T-helper 1 cell treated with Interleukin-12 subunit alpha and Interleukin-12 subunit beta and Interleukin-4 antibody, amounts not matched to agents 30 μg/mL and 1 μg/mL, for 36 hours (primary cell): ENCODE results near the gene FRG2C.
"Not testable (repeated sequence)": the region's sequence is repeated elsewhere in the genome, so short reads cannot be mapped to it uniquely, and the experiment has no call there.

Experiments used
- H3K27ac Mint-ChIP-seq: one replicate; pipeline ENCODE4 v1.8.0; 2021; ENCODE audit warnings: mild to moderate bottlenecking, mixed read lengths
- H3K27me3 Mint-ChIP-seq: one replicate; pipeline ENCODE4 v1.8.0; 2021; ENCODE audit warnings: low read depth, mixed read lengths
- H3K36me3 Mint-ChIP-seq: one replicate; pipeline ENCODE4 v1.8.0; 2021; ENCODE audit warnings: low read depth, mixed read lengths
- H3K4me1 Mint-ChIP-seq: one replicate; pipeline ENCODE4 v1.8.0; 2021; ENCODE audit warnings: low read depth, mixed read lengths
- H3K4me3 Mint-ChIP-seq: one replicate; pipeline ENCODE4 v1.8.0; 2021; ENCODE audit warnings: mild to moderate bottlenecking, moderate library complexity, mixed read lengths
- H3K9me3 Mint-ChIP-seq: one replicate; pipeline ENCODE4 v1.8.0; 2021; ENCODE audit warnings: mixed read lengths

Gene FRG2C

DNA sequence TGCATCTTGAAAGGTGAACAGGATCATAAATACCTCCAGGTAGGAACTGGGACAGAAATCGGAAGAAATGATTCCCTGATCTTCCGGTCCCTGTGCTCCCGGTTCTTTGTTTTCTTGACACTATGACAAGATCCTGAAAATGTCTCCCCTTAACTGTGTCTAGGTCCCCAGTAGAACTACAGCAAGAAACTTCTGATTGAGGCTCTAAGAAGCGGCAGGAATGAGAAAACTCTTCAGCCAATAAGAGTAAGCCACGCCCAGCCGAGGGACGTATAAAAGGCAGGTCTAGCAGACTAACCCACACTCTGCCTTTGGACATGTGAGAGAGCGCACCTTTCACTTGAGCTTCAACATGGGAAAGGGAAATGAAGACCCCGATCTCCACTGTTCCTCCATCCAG is at the start of gene FRG2C:
Gene FRG2C (plus strand): TSS at position 301 of the 400 bp plus-strand sequence. CDS start 52 bp downstream, at position 353.
- H3K36me3 Mint-ChIP-seq, H3K27ac Mint-ChIP-seq, H3K4me1 Mint-ChIP-seq, H3K4me3 Mint-ChIP-seq: not testable (repeated sequence)
- H3K9me3 Mint-ChIP-seq = peaks cover 27% of the 10 kb centered on the region
- peaks cover 23% of the 10 kb centered on the region for H3K27me3 Mint-ChIP-seq

DNA sequence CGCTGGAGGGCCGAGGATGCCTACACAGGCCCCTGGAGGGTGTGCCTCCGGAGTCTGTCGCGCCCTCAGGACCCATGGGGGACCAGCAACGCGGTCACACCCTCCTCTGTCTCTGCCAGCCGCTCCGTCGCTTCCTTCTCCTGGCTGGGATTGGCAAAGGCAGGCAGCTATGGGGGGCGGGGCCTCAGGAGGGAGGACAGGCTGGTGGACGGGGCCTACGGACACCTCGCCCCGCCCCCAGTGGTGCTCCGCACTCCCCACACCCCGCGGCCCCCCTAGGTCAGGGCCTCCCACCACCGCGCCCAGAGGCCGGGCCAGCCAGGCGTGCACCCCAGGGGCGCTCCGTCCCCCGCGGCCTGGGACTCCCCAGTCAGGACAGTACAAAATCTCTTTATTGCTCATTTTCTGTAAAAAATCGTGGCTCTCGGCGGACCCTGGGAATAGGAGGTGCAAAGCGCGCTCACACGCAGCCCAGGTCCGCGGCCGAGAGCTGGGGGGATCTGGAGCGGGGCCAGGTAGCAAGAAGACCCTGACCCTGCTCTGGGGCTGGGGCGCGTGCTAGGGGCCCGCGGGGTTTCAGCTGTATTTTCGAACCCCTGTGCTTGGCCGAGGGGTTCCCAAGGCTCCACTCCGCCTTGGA is 45.3 kb upstream of the FRG2C start:
- H3K4me3 Mint-ChIP-seq, H3K4me1 Mint-ChIP-seq, H3K27ac Mint-ChIP-seq, H3K36me3 Mint-ChIP-seq, H3K9me3 Mint-ChIP-seq: not testable (repeated sequence)
- peaks cover 16% of the 10 kb centered on the region for H3K27me3 Mint-ChIP-seq

- Mint-ChIP-seq H3K4me3 (peak overlapping the region; percentile 41), H3K27me3 (peaks cover 16% of the 10 kb centered on the region)
- H3K27ac Mint-ChIP-seq, H3K9me3 Mint-ChIP-seq, H3K4me1 Mint-ChIP-seq, H3K36me3 Mint-ChIP-seq: not testable (repeated sequence)
Observed at GRCh38 chr3:75619481-75620031, 44.6 kb upstream of the FRG2C start.

GRCh38 chr3:75621772-75622171 is 42.4 kb upstream of the FRG2C start:
- not testable (repeated sequence) for H3K4me3 Mint-ChIP-seq, H3K27ac Mint-ChIP-seq, H3K4me1 Mint-ChIP-seq, H3K36me3 Mint-ChIP-seq, H3K9me3 Mint-ChIP-seq
- peaks cover 16% of the 10 kb centered on the region for H3K27me3 Mint-ChIP-seq

DNA sequence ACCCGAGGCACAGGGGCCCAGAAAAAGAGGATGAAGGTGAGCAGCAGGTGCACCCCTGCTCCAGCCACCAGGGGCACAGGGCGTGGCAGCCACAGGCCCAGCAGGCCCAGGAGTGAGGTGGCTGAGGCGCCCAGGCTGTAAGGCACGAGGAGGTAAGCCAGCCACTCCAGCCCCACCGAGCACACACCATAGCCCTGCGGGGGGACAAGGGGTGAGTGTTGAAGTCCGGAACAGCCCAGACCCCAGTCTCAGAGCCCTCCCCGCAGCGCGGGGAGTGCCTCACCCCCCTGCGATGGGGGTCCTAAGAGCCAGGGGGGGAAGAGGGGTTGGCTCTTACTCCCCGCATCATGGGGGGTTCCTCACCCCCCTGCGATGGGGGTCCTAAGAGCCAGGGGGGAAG is 40.5 kb upstream of the FRG2C start:
- not testable (repeated sequence) for H3K27ac Mint-ChIP-seq, H3K36me3 Mint-ChIP-seq, H3K4me3 Mint-ChIP-seq, H3K27me3 Mint-ChIP-seq, H3K9me3 Mint-ChIP-seq, H3K4me1 Mint-ChIP-seq

DNA sequence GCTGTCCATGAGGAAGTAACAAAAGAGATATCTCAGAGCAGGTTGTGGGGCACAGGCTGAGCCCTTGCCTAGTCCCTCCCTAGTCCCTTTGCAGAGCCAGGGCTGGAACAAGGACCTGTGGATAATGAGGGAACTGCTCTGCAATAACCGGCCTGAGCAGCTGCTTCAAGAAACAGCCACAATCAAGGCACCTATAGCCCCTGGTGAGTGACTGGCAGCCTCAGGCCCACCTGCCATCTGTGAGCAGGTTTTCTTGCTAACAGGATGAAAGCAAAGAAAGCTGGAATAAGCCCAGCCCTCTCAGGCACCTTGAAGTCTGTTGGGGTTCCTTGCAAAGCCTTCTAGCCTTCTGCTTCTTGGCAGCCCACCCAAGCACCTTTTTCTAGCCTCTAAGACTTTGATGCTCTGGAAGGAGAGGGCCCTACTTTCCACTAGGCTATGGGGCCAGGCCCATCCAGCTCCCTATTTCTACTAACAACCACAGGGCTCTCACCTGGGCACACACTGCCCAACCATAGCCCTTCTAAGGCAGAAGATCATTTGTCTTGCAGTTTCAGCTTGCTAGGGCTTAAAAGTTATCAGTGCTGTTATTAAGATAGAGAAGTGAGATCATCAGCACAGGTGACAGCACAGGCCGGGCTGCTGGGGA is 33.1 kb upstream of the FRG2C start:
- H3K27ac Mint-ChIP-seq, H3K4me3 Mint-ChIP-seq, H3K27me3 Mint-ChIP-seq, H3K36me3 Mint-ChIP-seq, H3K4me1 Mint-ChIP-seq, H3K9me3 Mint-ChIP-seq: not testable (repeated sequence)

- no peaks in the 10 kb centered on the region for H3K27me3 Mint-ChIP-seq
- H3K27ac Mint-ChIP-seq = no peak overlapping the region
- H3K4me1 Mint-ChIP-seq = no peaks in the 10 kb centered on the region
- no peaks in the 10 kb centered on the region for H3K9me3 Mint-ChIP-seq
- H3K4me3 Mint-ChIP-seq = no peak overlapping the region
- no peaks in the 10 kb centered on the region for H3K36me3 Mint-ChIP-seq
Observed at GRCh38 chr3:75631541-75631940, 32.6 kb upstream of the FRG2C start.

- not testable (repeated sequence) for H3K27me3 Mint-ChIP-seq, H3K36me3 Mint-ChIP-seq, H3K9me3 Mint-ChIP-seq, H3K27ac Mint-ChIP-seq, H3K4me3 Mint-ChIP-seq
- H3K4me1 Mint-ChIP-seq = peaks cover 19% of the 10 kb centered on the region
Observed at GRCh38 chr3:75638947-75639346, 25.2 kb upstream of the FRG2C start.

- not testable (repeated sequence) for H3K9me3 Mint-ChIP-seq, H3K36me3 Mint-ChIP-seq, H3K27me3 Mint-ChIP-seq, H3K27ac Mint-ChIP-seq
- Mint-ChIP-seq H3K4me3 (peak overlapping the region; percentile 84), H3K4me1 (peaks cover 19% of the 10 kb centered on the region)
Observed at GRCh38 chr3:75641107-75641517, 23.0 kb upstream of the FRG2C start.

- not testable (repeated sequence) for H3K9me3 Mint-ChIP-seq, H3K27me3 Mint-ChIP-seq, H3K36me3 Mint-ChIP-seq
- peak overlapping the region; percentile 52 for H3K27ac Mint-ChIP-seq
- peaks cover 19% of the 10 kb centered on the region for H3K4me1 Mint-ChIP-seq
- peak overlapping the region; percentile 71 for H3K4me3 Mint-ChIP-seq
Observed at GRCh38 chr3:75643031-75643800, 20.9 kb upstream of the FRG2C start.

GRCh38 chr3:75645548-75645947 is 18.6 kb upstream of the FRG2C start:
- not testable (repeated sequence) for H3K27ac Mint-ChIP-seq, H3K4me3 Mint-ChIP-seq, H3K36me3 Mint-ChIP-seq, H3K27me3 Mint-ChIP-seq, H3K9me3 Mint-ChIP-seq
- peaks cover 19% of the 10 kb centered on the region for H3K4me1 Mint-ChIP-seq

DNA sequence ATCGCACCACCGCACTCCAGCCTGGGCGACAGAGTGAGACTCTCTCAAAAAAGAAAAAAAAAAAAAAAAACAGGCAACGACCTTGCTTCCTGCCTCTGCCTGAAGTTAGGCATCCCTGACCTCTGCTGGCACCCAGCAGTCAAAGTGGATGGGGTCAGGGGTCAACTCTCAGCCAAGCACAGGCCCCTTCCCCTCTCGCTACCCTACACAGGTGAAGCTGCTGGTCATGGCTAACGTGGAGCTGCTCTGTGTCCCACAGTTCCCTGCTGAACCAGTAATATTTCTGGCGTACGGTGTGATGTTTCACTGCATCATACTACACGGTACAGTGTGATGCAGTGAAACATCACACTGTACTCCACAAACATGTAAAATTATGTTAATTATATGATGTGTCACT is 13.9 kb upstream of the FRG2C start:
- Mint-ChIP-seq H3K4me1 (no peaks in the 10 kb centered on the region), H3K4me3 (no peak overlapping the region)

DNA sequence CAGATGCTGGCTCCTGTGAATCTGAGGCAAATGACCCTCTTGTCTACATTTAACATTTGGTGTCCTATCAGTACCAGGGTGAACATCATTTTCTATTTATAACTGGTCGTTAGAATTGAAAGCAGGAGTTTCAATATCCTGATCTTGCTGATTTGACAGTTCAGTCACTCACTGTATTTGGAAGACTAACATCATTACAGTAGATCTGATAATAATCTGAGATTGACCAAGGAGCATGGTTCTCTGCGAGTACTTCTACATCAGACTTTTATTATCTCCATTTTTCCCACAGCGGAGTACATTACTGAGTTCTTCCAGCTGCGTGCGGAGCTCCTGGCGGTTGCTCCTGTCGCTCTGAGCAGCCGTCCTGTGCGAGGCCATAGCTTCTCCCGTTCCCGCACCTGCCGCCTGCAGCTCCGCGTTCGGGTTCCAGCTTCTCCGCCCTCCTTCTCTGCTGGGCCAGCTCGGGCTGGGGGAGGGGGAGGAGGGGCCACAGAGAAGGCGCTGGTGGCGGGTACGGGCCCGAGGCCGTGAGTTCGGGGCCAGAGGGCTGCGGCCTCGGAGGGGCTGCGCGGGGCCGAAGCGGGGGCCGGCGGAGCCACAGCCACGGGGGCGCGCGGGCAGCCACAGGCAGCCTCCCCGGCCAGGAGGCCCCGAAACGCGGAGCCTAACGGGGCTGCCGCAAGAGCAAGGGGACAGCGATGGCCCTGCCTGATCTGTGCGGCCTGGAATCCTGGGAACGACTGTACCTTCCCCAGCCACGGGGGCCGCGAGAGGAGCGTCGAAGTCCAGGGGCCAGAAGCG is 8.8 kb upstream of the FRG2C start:
- not testable (repeated sequence) for H3K4me1 Mint-ChIP-seq, H3K27ac Mint-ChIP-seq, H3K4me3 Mint-ChIP-seq, H3K36me3 Mint-ChIP-seq, H3K9me3 Mint-ChIP-seq
- H3K27me3 Mint-ChIP-seq = peaks cover 30% of the 10 kb centered on the region

More for the DNA sequence above, 13.9 kb upstream of the FRG2C start:
- H3K27me3 Mint-ChIP-seq = peaks cover 11% of the 10 kb centered on the region
- no peak overlapping the region for H3K27ac Mint-ChIP-seq
- H3K9me3 Mint-ChIP-seq = no peaks in the 10 kb centered on the region
- H3K36me3 Mint-ChIP-seq = no peaks in the 10 kb centered on the region

DNA sequence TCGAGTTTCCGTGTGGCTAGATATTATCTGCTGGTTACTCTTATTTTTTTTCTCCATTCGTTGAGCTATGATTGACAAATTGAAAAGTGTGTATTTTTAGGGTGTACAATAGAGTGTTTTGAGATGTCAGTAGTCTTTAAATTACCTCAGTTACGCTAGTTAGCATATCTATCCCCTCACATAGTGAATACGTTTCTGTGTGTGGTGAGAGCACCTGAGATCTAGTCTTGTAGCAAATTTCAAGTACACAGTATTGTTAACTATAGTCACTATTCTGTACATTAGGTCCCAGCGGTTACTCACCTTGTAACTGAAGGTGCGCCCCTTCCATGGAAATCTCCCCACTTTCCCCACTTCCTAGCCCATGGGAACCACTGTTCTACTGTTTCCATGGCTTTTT is 8.2 kb upstream of the FRG2C start:
- not testable (repeated sequence) for H3K9me3 Mint-ChIP-seq, H3K27ac Mint-ChIP-seq, H3K36me3 Mint-ChIP-seq, H3K4me3 Mint-ChIP-seq, H3K4me1 Mint-ChIP-seq
- H3K27me3 Mint-ChIP-seq = peaks cover 35% of the 10 kb centered on the region
